Osteocyte (in vitro differentiated cells): ENCODE results near the gene RPTOR. TPM values are rescaled to one million over a fixed set of nuclear protein-coding genes. Genes with fewer than 3 reads are reported as not detected.

Experiments
- DNase-seq: peaks from one replicate; pipeline ENCODE4 v3.0.0; 2021; ENCODE audit warnings: mixed read lengths; ENCODE audit not compliant: unreplicated experiment; ENCODE audit errors: extremely low spot score
- H3K27ac Mint-ChIP-seq: one replicate; pipeline ENCODE4 v1.8.0; 2021; ENCODE audit warnings: mild to moderate bottlenecking, mixed read lengths; ENCODE audit not compliant: unreplicated experiment
- H3K27me3 Mint-ChIP-seq: one replicate; pipeline ENCODE4 v1.8.0; 2021; ENCODE audit warnings: mixed read lengths; ENCODE audit not compliant: unreplicated experiment
- H3K36me3 Mint-ChIP-seq: one replicate; pipeline ENCODE4 v1.8.0; 2021; ENCODE audit warnings: mixed read lengths; ENCODE audit not compliant: unreplicated experiment
- H3K4me1 Mint-ChIP-seq: one replicate; pipeline ENCODE4 v1.8.0; 2021; ENCODE audit warnings: mixed read lengths; ENCODE audit not compliant: unreplicated experiment
- H3K4me3 Mint-ChIP-seq: one replicate; pipeline ENCODE4 v1.8.0; 2021; ENCODE audit warnings: mild to moderate bottlenecking, moderate library complexity, mixed read lengths; ENCODE audit not compliant: unreplicated experiment
- H3K9me3 Mint-ChIP-seq: one replicate; pipeline ENCODE4 v1.8.0; 2021; ENCODE audit warnings: mixed read lengths; ENCODE audit not compliant: unreplicated experiment
- CTCF ChIP-seq: fragments of 200-600 bp; sonication (generic); IDR thresholded peaks from 2 replicates; pipeline ENCODE4 v1.5.0; 2021; ENCODE audit warnings: antibody characterized with exemption, mild to moderate bottlenecking, moderate library complexity
- total RNA-seq: library from RNA; stranded (reverse); gene quantifications from 2 replicates; pipeline ENCODE4 v1.2.1, GENCODE V29; 2021

Gene RPTOR
- total RNA-seq, 1 donor from 2014 or later: 36.0 TPM

DNA sequence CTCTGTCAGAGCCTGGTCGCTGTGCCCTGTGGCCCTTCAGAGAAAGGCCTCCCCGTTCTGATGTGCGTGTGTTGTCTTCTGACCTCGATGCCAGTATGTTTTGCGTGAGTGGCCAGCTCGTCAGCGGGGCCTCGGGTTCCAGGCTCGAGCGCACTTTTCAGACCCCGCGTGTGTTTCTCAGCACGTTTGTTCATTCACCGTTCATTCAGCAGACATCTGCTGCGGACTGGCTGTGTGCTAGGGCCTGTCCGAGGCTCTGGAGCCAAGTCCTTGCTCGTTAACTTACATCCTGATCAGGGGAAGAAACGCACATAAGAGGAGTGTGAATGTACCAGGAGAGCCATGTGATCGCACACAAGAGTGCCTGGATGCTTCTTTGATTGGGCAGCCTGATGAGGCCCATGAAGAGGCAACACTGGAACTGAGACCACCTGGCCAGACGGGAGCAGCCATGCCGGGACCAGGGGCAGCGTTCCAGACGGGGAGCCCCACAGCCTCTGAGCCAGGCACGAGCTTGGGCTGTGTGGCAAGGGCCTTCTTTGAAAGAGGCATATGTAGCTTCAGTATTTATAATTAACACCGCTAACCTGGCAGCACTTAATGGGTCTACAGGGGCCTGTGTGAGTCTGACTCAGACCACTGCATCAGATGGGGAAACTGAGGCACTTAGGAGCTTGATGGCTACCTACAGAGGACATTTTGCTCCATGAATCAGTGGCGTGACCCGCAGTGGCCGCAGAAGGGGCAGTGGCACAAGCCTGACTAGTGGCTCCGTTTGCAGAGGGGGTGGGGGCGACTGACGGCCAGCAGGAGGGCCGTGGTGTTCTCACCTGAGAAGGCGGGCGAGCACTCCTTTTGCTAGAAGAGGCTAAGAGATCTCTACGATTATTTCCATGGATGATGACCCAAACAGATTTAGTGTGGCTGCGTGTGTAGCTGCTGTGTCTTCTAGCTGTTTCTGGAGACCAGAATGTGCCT, 259.1 kb downstream of the RPTOR start:
- H3K27ac Mint-ChIP-seq: no peak overlapping the region
- H3K4me3 Mint-ChIP-seq: no peak overlapping the region
- no peaks in the 10 kb centered on the region for H3K27me3 Mint-ChIP-seq
- TF ChIP-seq CTCF: no peak
- peaks cover 10% of the 10 kb centered on the region for H3K9me3 Mint-ChIP-seq
- H3K36me3 Mint-ChIP-seq: peaks cover 19% of the 10 kb centered on the region
- peaks cover 22% of the 10 kb centered on the region for H3K4me1 Mint-ChIP-seq
- DNase-seq: no peak

GRCh38 chr17:80804466-80804865, 259.8 kb downstream of the RPTOR start:
- Mint-ChIP-seq H3K4me3 (no peak overlapping the region), H3K27ac (peak overlapping the region; percentile 62), H3K9me3 (peaks cover 10% of the 10 kb centered on the region)

DNA sequence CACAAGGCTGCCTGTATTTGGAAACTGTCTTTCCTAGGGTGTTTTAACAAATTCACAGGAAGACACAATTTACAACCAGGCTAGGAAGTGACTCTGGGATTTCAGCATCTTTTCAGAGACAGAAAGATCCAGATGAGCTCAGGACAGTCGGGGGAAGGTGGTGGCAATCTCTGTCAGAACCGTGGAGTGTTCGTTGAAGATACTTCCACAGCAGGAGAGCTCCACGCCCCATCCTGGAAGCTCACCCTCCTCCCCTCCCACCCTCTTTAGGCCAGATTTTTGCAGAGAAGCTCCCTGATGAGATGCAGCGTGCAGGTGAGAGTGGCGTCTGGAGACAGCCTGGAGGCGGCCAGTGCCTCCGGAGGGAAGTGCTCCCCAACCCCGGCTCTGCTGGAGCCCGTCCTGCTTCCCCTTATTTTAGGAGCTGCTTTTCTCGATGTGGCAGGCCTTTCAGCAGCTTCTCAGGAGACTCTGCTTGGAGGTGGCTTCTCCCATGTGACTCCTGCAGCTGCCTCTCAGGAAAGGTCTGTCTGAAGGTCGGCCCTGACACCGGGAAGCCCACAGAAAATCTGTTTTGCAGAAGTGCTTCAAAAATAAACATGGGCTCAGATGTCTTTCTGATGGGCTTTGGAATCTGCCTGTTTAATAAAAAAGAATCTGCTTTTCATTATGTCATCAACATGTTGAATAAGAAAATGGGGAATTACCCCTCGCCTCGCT, 260.6 kb downstream of the RPTOR start:
- peak overlapping the region; percentile 62 for H3K27ac Mint-ChIP-seq
- no peak for DNase-seq
- TF ChIP-seq CTCF: no peak
- H3K27me3 Mint-ChIP-seq: no peaks in the 10 kb centered on the region
- peaks cover 10% of the 10 kb centered on the region for H3K9me3 Mint-ChIP-seq
- no peak overlapping the region for H3K4me3 Mint-ChIP-seq
- H3K36me3 Mint-ChIP-seq: peaks cover 21% of the 10 kb centered on the region
- peaks cover 22% of the 10 kb centered on the region for H3K4me1 Mint-ChIP-seq

More at GRCh38 chr17:80804466-80804865, 259.8 kb downstream of the RPTOR start:
- DNase-seq: no peak
- Mint-ChIP-seq H3K36me3 (peaks cover 21% of the 10 kb centered on the region), H3K27me3 (no peaks in the 10 kb centered on the region), H3K4me1 (peaks cover 22% of the 10 kb centered on the region)
- TF ChIP-seq CTCF: no peak

- no peaks in the 10 kb centered on the region for H3K27me3 Mint-ChIP-seq
- H3K36me3 Mint-ChIP-seq: peaks cover 19% of the 10 kb centered on the region
- no peak for TF ChIP-seq CTCF
- H3K4me3 Mint-ChIP-seq: no peak overlapping the region
- peaks cover 10% of the 10 kb centered on the region for H3K9me3 Mint-ChIP-seq
- DNase-seq: no peak
- peaks cover 27% of the 10 kb centered on the region for H3K4me1 Mint-ChIP-seq
- H3K27ac Mint-ChIP-seq: no peak overlapping the region
Observed at GRCh38 chr17:80807014-80807413, 262.4 kb downstream of the RPTOR start.

DNA sequence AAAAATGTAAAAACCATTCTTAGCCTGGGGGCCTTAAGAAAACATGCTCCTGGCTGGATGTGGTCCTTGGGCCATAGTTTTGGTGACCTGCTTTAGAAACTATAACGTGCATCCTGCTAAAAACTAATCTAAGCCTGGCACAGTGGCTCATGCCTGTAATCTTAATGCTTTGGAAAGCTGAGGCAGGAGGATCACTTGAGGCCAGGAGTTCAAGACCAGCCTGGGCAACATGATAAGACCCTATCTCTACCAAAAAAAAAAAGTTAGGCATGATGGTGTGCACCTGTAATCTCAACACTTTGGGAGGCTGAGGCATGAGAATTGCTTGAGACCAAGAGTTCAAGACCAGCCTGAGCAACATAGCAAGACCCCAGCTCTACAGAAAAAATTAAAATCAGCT, 263.2 kb downstream of the RPTOR start:
- H3K4me3 Mint-ChIP-seq: no peak overlapping the region

More for the DNA sequence above, 263.2 kb downstream of the RPTOR start:
- Mint-ChIP-seq H3K36me3 (peaks cover 22% of the 10 kb centered on the region), H3K27ac (no peak overlapping the region), H3K9me3 (peaks cover 10% of the 10 kb centered on the region), H3K27me3 (no peaks in the 10 kb centered on the region), H3K4me1 (peaks cover 27% of the 10 kb centered on the region)
- no peak for TF ChIP-seq CTCF
- DNase-seq: no peak
